Caco-2 (cell line): Measurements from ENCODE around the gene CENPV. TPM values are rescaled to one million over a fixed set of nuclear protein-coding genes. Genes with fewer than 3 reads are reported as not detected.
"Not testable (repeated sequence)": the region's sequence is repeated elsewhere in the genome, so short reads cannot be mapped to it uniquely, and the experiment has no call there.

Experiments used
- Bru-seq: library from RNA; stranded (reverse); fragments of 400-500 nt; gene quantifications from one replicate; lab custom pipeline; 2021; lab: Mats Ljungman, UMichigan
- BruChase-seq, 2 experiments: library from RNA; stranded (reverse); fragments of 400-500 nt; gene quantifications; one replicate each; lab custom pipeline; 2021; lab: Mats Ljungman, UMichigan
- BruUV-seq: library from RNA; stranded (reverse); fragments of 400-500 nt; replicated peaks from 2 replicates; lab custom pipeline; 2021; lab: Mats Ljungman, UMichigan
- CTCF ChIA-PET: fragments of 300-600 bp; sonication (Branson Sonifier 250); formaldehyde crosslinking; loops from one replicate; lab custom pipeline; 2022; ENCODE audit warnings: antibody characterized with exemption; lab: Charles Lee
- POLR2A ChIA-PET: fragments of 300-600 bp; sonication (Branson Sonifier 250); formaldehyde crosslinking; loops from one replicate; lab custom pipeline; 2022; ENCODE audit warnings: antibody characterized with exemption; lab: Charles Lee
- DNase-seq, 2 experiments: peaks; one replicate each; pipeline versions ENCODE4 v3.0.0 to v3.0.0-alpha.2; 2020 to 2022
- H3K27me3 ChIP-seq: replicated peaks from 2 replicates; pipeline ENCODE4 v1.6.0; 2011; ENCODE audit warnings: low read length; ENCODE audit not compliant: control insufficient read depth, insufficient read depth
- H3K36me3 ChIP-seq: 2 replicates; pipeline ENCODE4 v1.5.1; 2011; ENCODE audit warnings: low read length; ENCODE audit not compliant: control insufficient read depth, insufficient read depth
- H3K4me1 ChIP-seq: fragments of 250-450 bp; sonication (Bioruptor Pico); 2 replicates; pipeline ENCODE4 v1.5.1; 2020; ENCODE audit warnings: mild to moderate bottlenecking
- H3K4me3 ChIP-seq: 2 replicates; pipeline ENCODE4 v1.5.1; 2011; ENCODE audit warnings: low read depth, mild to moderate bottlenecking, control low read depth, low read length
- H3K9me3 ChIP-seq: fragments of 250-450 bp; sonication (Bioruptor Pico); 2 replicates; pipeline ENCODE4 v1.5.1; 2020; ENCODE audit warnings: mild to moderate bottlenecking, moderate library complexity
- H3K27ac Mint-ChIP-seq: one replicate; pipeline ENCODE4 v1.8.0; 2022; ENCODE audit warnings: mixed read lengths; ENCODE audit not compliant: unreplicated experiment
- H3K27me3 Mint-ChIP-seq: one replicate; pipeline ENCODE4 v1.8.0; 2022; ENCODE audit warnings: mixed read lengths; ENCODE audit not compliant: insufficient read depth, unreplicated experiment
- H3K36me3 Mint-ChIP-seq: one replicate; pipeline ENCODE4 v1.8.0; 2022; ENCODE audit warnings: mild to moderate bottlenecking, mixed read lengths; ENCODE audit not compliant: insufficient read depth, unreplicated experiment
- H3K4me1 Mint-ChIP-seq: one replicate; pipeline ENCODE4 v1.8.0; 2022; ENCODE audit warnings: low read depth, mixed read lengths; ENCODE audit not compliant: unreplicated experiment
- H3K4me3 Mint-ChIP-seq: one replicate; pipeline ENCODE4 v1.8.0; 2022; ENCODE audit warnings: mild to moderate bottlenecking, moderate library complexity, mixed read lengths; ENCODE audit not compliant: unreplicated experiment
- H3K9me3 Mint-ChIP-seq: one replicate; pipeline ENCODE4 v1.8.0; 2022; ENCODE audit warnings: mixed read lengths; ENCODE audit not compliant: unreplicated experiment
- intact Hi-C: fragments of 100-400 bp; cut with micrococcal nuclease; formaldehyde crosslinking; loops from one replicate; pipeline ENCODE4 v1.10.0; 2022; ENCODE audit not compliant: unreplicated experiment
- long read RNA-seq: library from polyadenylated mRNA; stranded (forward); transcript quantifications from one replicate; pipeline ENCODE4 v2.0.0, GENCODE V29; 2022
- total RNA-seq: library from RNA; stranded (reverse); gene quantifications from 2 replicates; pipeline ENCODE4 v1.2.3, GENCODE V29; 2022
- TF ChIP-seq, protein P1 (sequence below), 2 experiments: fragments of 200-600 bp in 1 of 2; IDR thresholded peaks; 1 replicate in 1 of 2; 2 replicates in 1 of 2; pipeline versions ENCODE4 v1.5.1 to v1.8.0; 2011 to 2022; ENCODE audit warnings: antibody characterized with exemption in 1 of 2, control low read depth in 1 of 2, inconsistent platforms in 1 of 2, low read depth in 1 of 2, low read length in 1 of 2, mild to moderate bottlenecking in 1 of 2, moderate library complexity in 1 of 2; ENCODE audit not compliant: insufficient read depth in 1 of 2, severe bottlenecking in 1 of 2, unreplicated experiment in 1 of 2

The CENPV gene
- total RNA-seq (92.8 and 103 TPM in 2 replicates), Bru-seq, nascent RNA (percentile 87 among the genes with signal in this experiment), BruChase-seq, experiment 1, labeled RNA remaining after a 2-hour chase (percentile 81 among the genes with signal in this experiment), BruChase-seq, experiment 2, labeled RNA remaining after a 6-hour chase (percentile 84 among the genes with signal in this experiment)
- long read RNA-seq, transcript CENPV-201 (5 exons, 1,165 nt), result major isoform, 135 of 213 reads
- long read RNA-seq, transcript CENPV-203 (5 exons, 1,770 nt), result minor isoform, 24 of 213 reads
- long read RNA-seq, partial matches to known transcripts, result 24 of 213 reads
- long read RNA-seq, other reads (novel, unspliced or antisense), result 25 of 213 reads

DNA sequence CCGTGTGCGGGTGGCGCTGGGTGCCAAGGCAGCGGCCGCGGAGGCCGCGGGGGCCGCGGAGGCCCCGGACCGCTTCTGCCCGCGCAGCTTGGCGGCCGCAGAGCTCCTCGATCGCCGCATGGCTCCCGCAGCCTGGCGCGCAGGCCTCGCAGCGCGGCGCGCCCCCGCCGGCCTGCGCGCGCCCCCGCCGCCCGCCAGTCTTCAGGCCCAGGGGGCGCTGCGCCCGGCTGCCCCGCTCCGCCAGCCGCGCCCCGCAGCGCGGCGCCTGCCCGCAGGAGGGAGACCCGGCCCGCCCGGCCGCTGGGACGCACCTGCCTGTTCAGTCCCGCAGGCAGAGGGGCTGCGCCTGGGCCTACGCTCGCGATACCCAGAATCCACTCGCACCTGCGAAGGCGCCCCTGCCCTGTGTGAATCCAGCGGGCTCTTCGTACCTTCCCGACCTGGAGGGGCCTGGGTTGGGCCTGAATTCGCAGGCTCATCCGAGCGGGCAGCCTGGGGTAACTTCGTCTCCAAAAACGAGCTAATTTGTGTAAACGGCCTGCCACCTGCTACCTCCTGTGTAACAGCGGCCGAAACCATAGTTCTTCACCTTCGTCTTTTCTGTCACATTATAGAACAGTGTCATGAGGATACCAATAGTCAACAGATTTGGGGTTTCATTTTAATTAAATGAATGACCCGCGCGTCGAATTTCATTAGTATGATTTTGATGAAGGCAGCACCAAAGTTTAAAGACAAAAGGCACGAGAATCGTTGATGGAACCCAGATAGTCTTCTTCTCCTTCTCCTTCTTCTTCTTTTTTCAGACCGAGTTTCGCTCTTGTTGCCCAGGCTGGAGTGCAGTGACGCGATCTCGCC lies at the start of gene CENPV:
CENPV (minus strand) TSS at position 153 of the 858 bp plus-strand sequence; CDS start at position 120, 33 bp downstream.
- Histone ChIP-seq H3K9me3 (0 out of 2 replicates have a peak, but pooled peaks cover 4% of the 10 kb centered on the region), H3K36me3 (no peaks in the 10 kb centered on the region), H3K27me3 (no peaks in the 10 kb centered on the region), H3K4me1 (peaks cover 7% of the 10 kb centered on the region; the same call in 1 of the 2 replicates), H3K4me3 (peak within 1 kb of the TSS; percentile 56)
- TSS peak; percentile 51 for BruUV-seq
- POLR2A ChIA-PET, result interaction anchor here (0.5 to 2.8 kb wide), 6 partner anchors 13 to 94 kb away, joined by 3 to 15 read pairs (median 6); partner anchors contain the start of gene UBB
- peak within 1 kb of the TSS; percentile 88 for H3K27ac Mint-ChIP-seq
- H3K9me3 Mint-ChIP-seq, result no peaks in the 10 kb centered on the region
- peaks cover 15% of the 10 kb centered on the region for H3K36me3 Mint-ChIP-seq
- H3K27me3 Mint-ChIP-seq, result no peaks in the 10 kb centered on the region
- peak within 1 kb of the TSS; percentile 93 for H3K4me3 Mint-ChIP-seq
- DNase-seq, result peak; percentile 74 to 82
- CTCF ChIA-PET, result interaction anchor here (0.5 to 3.0 kb wide), 8 partner anchors 10 to 562 kb away, joined by 3 to 17 read pairs (median 4); partner anchors contain the start of gene UBB
- no peaks in the 10 kb centered on the region for H3K4me1 Mint-ChIP-seq
- intact Hi-C loops, result loop anchor here (2.0 kb wide), 1 partner anchor 67 kb away; no protein-coding TSS in a partner anchor
- TF ChIP-seq, protein P1, sequence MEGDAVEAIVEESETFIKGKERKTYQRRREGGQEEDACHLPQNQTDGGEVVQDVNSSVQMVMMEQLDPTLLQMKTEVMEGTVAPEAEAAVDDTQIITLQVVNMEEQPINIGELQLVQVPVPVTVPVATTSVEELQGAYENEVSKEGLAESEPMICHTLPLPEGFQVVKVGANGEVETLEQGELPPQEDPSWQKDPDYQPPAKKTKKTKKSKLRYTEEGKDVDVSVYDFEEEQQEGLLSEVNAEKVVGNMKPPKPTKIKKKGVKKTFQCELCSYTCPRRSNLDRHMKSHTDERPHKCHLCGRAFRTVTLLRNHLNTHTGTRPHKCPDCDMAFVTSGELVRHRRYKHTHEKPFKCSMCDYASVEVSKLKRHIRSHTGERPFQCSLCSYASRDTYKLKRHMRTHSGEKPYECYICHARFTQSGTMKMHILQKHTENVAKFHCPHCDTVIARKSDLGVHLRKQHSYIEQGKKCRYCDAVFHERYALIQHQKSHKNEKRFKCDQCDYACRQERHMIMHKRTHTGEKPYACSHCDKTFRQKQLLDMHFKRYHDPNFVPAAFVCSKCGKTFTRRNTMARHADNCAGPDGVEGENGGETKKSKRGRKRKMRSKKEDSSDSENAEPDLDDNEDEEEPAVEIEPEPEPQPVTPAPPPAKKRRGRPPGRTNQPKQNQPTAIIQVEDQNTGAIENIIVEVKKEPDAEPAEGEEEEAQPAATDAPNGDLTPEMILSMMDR (IDR thresholded peaks at IDR 0.05; ENCODE audit: insufficient read depth in 1 of 2, low read depth in 1 of 2, low read length in 1 of 2, severe bottlenecking in 1 of 2, unreplicated experiment in 1 of 2), result no peak

DNA sequence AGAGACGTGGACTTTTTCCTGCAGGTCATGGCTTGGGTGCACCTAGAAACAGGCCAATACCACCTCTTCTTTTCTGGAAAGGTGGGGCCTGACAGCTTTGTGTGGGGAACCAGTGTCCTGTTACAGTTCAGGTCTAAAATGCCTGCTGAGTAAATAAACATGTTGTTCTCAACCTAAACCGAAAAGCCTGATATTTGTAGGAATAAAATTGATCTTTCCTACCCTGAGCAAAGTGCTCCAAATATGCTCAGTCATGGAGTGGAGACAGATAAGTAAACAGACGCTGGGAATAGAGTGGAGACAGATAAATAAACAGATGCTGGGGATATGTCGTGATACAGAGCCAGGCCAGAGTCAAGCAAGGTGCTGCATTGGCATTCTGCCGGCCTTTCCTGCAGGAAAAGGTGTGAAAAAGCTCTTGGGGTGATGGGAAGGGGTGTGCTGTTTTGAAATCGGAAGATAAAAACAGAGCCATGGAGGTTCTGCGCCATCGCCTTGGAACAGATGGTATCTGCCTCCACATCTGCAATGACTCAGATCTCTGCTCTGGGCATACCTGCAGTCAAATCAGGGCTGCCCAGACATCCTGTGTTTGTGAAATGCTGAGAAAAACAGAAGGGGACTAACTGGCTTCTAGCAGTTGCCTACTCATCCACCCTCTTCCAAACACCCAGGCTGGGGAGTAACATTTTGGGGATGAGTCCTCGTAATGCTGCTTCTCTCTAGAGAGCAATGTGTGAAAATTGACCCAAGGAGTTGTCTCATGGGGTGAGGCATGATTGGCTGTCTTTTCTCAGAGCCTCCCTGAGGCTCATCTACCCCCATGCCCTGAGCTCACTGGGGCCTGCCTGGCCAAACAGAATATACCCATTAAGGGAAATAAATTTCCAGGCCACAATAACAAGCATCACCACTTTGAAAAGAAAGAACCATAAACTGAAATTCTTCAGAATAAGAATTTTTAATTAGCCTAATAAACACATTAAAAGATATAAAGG lies 45.3 kb upstream of the CENPV start:
- TF ChIP-seq, protein P1 (IDR thresholded peaks at IDR 0.05; ENCODE audit: insufficient read depth in 1 of 2, low read depth in 1 of 2, low read length in 1 of 2, severe bottlenecking in 1 of 2, unreplicated experiment in 1 of 2), result no peak
- intact Hi-C loops, result no loop called here
- no peaks in the 10 kb centered on the region for H3K36me3 Mint-ChIP-seq
- POLR2A ChIA-PET, result no interaction called here
- no peak overlapping the region for H3K27ac Mint-ChIP-seq
- no peaks in the 10 kb centered on the region for H3K27me3 Mint-ChIP-seq
- Histone ChIP-seq H3K27me3 (no peaks in the 10 kb centered on the region), H3K9me3 (no peaks in the 10 kb centered on the region), H3K4me1 (peaks cover 11% of the 10 kb centered on the region; the same call in 1 of the 2 replicates), H3K36me3 (no peaks in the 10 kb centered on the region), H3K4me3 (no peak overlapping the region)
- BruUV-seq, result no TSS peak
- H3K4me3 Mint-ChIP-seq, result no peak overlapping the region
- CTCF ChIA-PET, result no interaction called here
- H3K4me1 Mint-ChIP-seq, result peaks cover 31% of the 10 kb centered on the region
- no peaks in the 10 kb centered on the region for H3K9me3 Mint-ChIP-seq
- DNase-seq, result no peak

DNA sequence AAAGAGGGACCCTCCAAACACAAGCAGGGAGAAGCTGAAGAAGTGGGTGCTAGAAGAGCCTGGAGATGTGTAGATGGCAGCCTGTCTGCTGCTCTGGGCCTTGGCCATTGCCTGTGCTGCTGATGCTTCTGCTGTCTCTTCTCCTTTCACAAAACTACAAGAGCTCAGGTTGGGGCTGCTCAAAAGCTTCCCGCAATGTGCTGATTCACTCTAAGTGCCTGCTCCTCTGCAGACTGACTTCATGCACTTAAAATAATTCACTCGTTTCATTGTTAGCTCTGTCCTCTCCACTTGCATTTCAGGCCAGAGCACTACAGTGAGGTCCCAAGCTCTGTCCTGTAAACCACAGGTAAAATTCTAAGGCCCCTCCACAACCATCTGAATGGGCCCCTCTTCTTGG lies 43.4 kb upstream of the CENPV start:
- H3K27ac Mint-ChIP-seq, H3K27me3 Mint-ChIP-seq, H3K36me3 Mint-ChIP-seq, H3K4me3 ChIP-seq, H3K36me3 ChIP-seq, BruUV-seq, DNase-seq, H3K4me3 Mint-ChIP-seq, H3K9me3 Mint-ChIP-seq, H3K9me3 ChIP-seq, POLR2A ChIA-PET, H3K27me3 ChIP-seq, intact Hi-C loops: not testable (repeated sequence)
- H3K4me1 Mint-ChIP-seq, result peaks cover 31% of the 10 kb centered on the region
- CTCF ChIA-PET, result interaction anchor here (1.2 kb wide), 1 partner anchor 111 kb away, joined by 3 read pairs; no protein-coding TSS in a partner anchor
- H3K4me1 ChIP-seq, result peaks cover 11% of the 10 kb centered on the region; the same call in 1 of the 2 replicates

DNA sequence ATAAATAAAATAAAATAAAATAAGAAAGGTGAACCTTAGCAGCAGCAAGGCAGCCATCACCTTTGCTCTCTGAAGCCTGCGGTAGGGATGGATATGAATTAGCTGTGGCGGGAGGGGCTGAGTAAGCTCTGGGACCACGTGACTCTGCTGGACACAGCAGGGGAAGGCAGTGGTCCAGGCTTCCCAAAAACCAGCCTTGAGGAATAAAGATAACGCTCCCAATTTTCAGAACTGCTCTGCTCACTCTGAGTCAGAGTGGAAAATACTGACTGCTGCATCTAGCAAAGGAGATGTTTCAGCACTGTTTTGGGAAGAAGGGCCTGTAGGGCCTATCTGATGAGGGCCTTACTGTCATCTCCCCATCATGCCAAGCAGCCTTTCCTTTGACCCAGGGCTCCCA lies 42.6 kb upstream of the CENPV start:
- H3K27ac Mint-ChIP-seq, H3K4me3 ChIP-seq, H3K36me3 ChIP-seq, DNase-seq, H3K9me3 Mint-ChIP-seq, CTCF ChIA-PET, H3K36me3 Mint-ChIP-seq, intact Hi-C loops, H3K4me3 Mint-ChIP-seq, H3K27me3 Mint-ChIP-seq, POLR2A ChIA-PET, H3K27me3 ChIP-seq, BruUV-seq, H3K9me3 ChIP-seq: not testable (repeated sequence)
- H3K4me1 ChIP-seq, result peaks cover 11% of the 10 kb centered on the region; the same call in 1 of the 2 replicates
- peaks cover 30% of the 10 kb centered on the region for H3K4me1 Mint-ChIP-seq
